ENCODE results near the gene OSBP2. TPM values are rescaled to one million over a fixed set of nuclear protein-coding genes. Genes with fewer than 3 reads are reported as not detected.

OSBP2 gene
- total and polyA plus RNA-seq, 2 of the 13 experiments (the other 11 are each of a cell fraction or from before 2014, with no cell fraction given): 5.0 to 7.7 TPM

DNA sequence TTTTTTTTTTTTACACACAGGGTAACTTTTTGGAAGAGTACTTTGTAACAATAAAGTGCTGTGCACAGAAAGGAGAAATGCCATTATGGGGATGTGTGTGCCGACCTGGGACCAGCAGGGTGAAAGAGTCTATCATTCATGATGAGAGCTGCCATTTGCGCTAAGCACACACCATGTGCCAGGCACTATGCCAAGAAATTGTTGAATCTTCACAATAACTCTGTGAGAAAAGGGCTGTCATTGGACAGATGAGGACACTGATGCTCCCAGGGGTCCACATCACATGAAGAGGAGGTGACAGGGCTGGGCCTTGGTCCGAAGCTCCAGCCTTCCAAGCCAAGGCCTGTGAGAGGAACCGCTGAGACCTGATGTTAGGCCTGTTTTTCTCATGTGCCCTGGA is 32.6 kb upstream of the OSBP2 start (continued):
- TF ChIP-seq, protein P1, sequence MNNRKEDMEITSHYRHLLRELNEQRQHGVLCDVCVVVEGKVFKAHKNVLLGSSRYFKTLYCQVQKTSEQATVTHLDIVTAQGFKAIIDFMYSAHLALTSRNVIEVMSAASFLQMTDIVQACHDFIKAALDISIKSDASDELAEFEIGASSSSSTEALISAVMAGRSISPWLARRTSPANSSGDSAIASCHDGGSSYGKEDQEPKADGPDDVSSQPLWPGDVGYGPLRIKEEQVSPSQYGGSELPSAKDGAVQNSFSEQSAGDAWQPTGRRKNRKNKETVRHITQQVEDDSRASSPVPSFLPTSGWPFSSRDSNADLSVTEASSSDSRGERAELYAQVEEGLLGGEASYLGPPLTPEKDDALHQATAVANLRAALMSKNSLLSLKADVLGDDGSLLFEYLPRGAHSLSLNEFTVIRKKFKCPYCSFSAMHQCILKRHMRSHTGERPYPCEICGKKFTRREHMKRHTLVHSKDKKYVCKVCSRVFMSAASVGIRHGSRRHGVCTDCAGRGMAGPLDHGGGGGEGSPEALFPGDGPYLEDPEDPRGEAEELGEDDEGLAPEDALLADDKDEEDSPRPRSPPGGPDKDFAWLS (CRISPR knock-in tag; IDR thresholded peaks at IDR 0.05; ENCODE audit: borderline replicate concordance): no peak
- TF ChIP-seq, protein P2, sequence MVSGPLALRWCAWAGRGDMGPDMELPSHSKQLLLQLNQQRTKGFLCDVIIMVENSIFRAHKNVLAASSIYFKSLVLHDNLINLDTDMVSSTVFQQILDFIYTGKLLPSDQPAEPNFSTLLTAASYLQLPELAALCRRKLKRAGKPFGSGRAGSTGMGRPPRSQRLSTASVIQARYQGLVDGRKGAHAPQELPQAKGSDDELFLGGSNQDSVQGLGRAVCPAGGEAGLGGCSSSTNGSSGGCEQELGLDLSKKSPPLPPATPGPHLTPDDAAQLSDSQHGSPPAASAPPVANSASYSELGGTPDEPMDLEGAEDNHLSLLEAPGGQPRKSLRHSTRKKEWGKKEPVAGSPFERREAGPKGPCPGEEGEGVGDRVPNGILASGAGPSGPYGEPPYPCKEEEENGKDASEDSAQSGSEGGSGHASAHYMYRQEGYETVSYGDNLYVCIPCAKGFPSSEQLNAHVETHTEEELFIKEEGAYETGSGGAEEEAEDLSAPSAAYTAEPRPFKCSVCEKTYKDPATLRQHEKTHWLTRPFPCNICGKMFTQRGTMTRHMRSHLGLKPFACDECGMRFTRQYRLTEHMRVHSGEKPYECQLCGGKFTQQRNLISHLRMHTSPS (CRISPR knock-in tag; IDR thresholded peaks at IDR 0.05; ENCODE audit: low read depth): no peak

DNA sequence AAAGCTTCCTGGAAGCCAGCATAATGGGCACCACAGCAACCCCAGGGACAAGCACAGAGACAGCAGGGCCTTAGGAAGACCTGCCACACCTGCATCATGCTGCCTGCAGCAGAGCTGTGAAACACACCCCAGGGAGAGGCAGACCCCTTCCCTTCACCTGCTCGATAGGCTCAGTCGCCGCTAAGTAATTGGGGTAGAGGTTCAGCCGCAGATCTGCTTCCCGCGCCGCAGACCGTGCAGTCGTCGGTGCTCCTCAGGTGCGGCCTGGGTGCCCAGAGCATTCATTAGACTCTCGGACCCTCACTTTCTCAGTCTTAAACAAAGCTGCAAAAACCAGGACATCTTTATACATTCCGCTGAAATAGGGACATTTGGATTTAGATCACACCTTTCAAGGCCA is 29.9 kb upstream of the OSBP2 start:
- ATAC-seq (no peak), FAIRE-seq (no peak), DNase-seq (ENCODE audit: low spot score) (no peak)
- in situ Hi-C loops (cut with HindIII; ENCODE audit: extremely low pct_ligation_motif_present, low pct_unique_long_range_greater_than_20kb) (no loop called here), intact Hi-C loops (cut with micrococcal nuclease; ENCODE audit: unreplicated experiment) (no loop called here)
- H3K4me3 ChIP-seq (replicated peaks in 1 of 3; ENCODE audit: insufficient read depth in 1 of 3, low read depth in 2 of 3, low read length in 3 of 3): no peak overlapping the region
- WGBS (ENCODE audit: low lambda C conversion rate): 88% methylated on average over 10 of the region's 13 CpGs
- POLR2A ChIA-PET: no interaction called here
- CTCF ChIA-PET (ENCODE audit: low intra/inter-chr PET ratio, low total read pairs): no interaction called here
- peaks cover 18% of the 10 kb centered on the region for H3K4me1 ChIP-seq (ENCODE audit: insufficient read depth, low read length)
- no peak overlapping the region for H3K27ac ChIP-seq (ENCODE audit: extremely low read length, insufficient read depth, low read length)
- no TSS peak for BruUV-seq (replicated peaks)
- no peaks in the 10 kb centered on the region for H3K9me3 ChIP-seq (ENCODE audit: low read length)
- H4K20me1 ChIP-seq (ENCODE audit: insufficient read depth, low read length): no peaks in the 10 kb centered on the region
- no peaks in the 10 kb centered on the region for H3K79me2 ChIP-seq (ENCODE audit: insufficient read depth, low read length)
- no peak for TF ChIP-seq MYC (CRISPR knock-in tag; IDR thresholded peaks at IDR 0.05; ENCODE audit: borderline replicate concordance)
- TF ChIP-seq, protein P3, sequence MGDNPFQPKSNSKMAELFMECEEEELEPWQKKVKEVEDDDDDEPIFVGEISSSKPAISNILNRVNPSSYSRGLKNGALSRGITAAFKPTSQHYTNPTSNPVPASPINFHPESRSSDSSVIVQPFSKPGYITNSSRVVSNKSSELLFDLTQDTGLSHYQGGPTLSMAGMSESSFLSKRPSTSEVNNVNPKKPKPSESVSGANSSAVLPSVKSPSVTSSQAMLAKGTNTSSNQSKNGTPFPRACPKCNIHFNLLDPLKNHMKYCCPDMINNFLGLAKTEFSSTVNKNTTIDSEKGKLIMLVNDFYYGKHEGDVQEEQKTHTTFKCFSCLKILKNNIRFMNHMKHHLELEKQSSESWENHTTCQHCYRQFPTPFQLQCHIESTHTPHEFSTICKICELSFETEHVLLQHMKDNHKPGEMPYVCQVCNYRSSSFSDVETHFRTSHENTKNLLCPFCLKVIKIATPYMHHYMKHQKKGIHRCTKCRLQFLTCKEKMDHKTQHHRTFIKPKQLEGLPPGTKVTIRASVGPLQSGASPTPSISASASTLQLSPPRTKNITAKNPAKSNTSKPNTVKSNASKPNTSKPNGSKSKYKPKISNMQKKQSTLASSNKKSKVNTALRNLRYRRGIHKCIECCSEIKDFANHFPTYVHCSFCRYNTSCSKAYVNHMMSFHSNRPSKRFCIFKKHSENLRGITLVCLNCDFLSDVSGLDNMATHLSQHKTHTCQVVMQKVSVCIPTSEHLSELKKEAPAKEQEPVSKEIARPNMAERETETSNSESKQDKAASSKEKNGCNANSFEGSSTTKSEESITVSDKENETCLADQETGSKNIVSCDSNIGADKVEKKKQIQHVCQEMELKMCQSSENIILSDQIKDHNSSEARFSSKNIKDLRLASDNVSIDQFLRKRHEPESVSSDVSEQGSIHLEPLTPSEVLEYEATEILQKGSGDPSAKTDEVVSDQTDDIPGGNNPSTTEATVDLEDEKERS (CRISPR knock-in tag; IDR thresholded peaks at IDR 0.05): no peak
- H2AFZ ChIP-seq (ENCODE audit: low read length): no peak overlapping the region
- H3K4me2 ChIP-seq (ENCODE audit: low read depth, low read length): no peak overlapping the region
- H3K27me3 ChIP-seq (ENCODE audit: control insufficient read depth in 1 of 2, insufficient read depth in 2 of 2, low read length in 2 of 2): peaks cover 3 to 14% of the 10 kb centered on the region in 2 experiments; a peak in 3 of 5 replicates
- H3K36me3 ChIP-seq (replicated peaks in 1 of 2; ENCODE audit: control insufficient read depth in 1 of 2, insufficient read depth in 2 of 2, low read length in 2 of 2): no peaks in the 10 kb centered on the region
- no peak overlapping the region for H3K9ac ChIP-seq (ENCODE audit: insufficient read depth, low read depth, low read length)
